Aorta (tissue), 5 donors: ENCODE results near the gene KANSL1L. TPM values are rescaled to one million over a fixed set of nuclear protein-coding genes. Genes with fewer than 3 reads are reported as not detected.

Experiments
- ATAC-seq: fragments of 200-7000 bp; cut with Tn5 transposase; one replicate; pipeline ENCODE4 v1.9.1; 2022; ENCODE audit warnings: moderate library complexity; ENCODE audit not compliant: low FRiP score
- DNase-seq, 2 donors: peaks; one replicate each; pipeline ENCODE4 v3.0.0-alpha.2; 2020
- H3K27ac ChIP-seq, 2 donors: one replicate each; pipeline ENCODE4 v1.5.1; 2013; ENCODE audit warnings: low read length in 2 of 2, mild to moderate bottlenecking in 2 of 2, moderate library complexity in 2 of 2, control low read depth in 1 of 2, inconsistent platforms in 1 of 2, low read depth in 1 of 2
- H3K27me3 ChIP-seq, 2 donors: one replicate each; pipeline ENCODE4 v1.6.1; 2013; ENCODE audit warnings: control low read depth in 1 of 2, low read length in 1 of 2, mild to moderate bottlenecking in 1 of 2, moderate library complexity in 1 of 2; ENCODE audit not compliant: insufficient read depth in 2 of 2, control insufficient read depth in 1 of 2
- H3K36me3 ChIP-seq, 2 donors: one replicate each; pipeline ENCODE4 v1.6.1; 2013; ENCODE audit warnings: control low read depth in 1 of 2, low read length in 1 of 2, mild to moderate bottlenecking in 1 of 2; ENCODE audit not compliant: insufficient read depth in 2 of 2, control insufficient read depth in 1 of 2
- H3K4me1 ChIP-seq, 2 donors: one replicate each; pipeline ENCODE4 v1.6.1; 2013; ENCODE audit warnings: low read length in 2 of 2, control low read depth in 1 of 2, mild to moderate bottlenecking in 1 of 2, moderate library complexity in 1 of 2; ENCODE audit not compliant: insufficient read depth in 2 of 2, control insufficient read depth in 1 of 2
- H3K4me3 ChIP-seq, 2 donors: one replicate each; pipeline ENCODE4 v1.5.1; 2013; ENCODE audit warnings: low read length in 2 of 2, control low read depth in 1 of 2, mild to moderate bottlenecking in 1 of 2
- H3K9me3 ChIP-seq: one replicate; pipeline ENCODE4 v1.6.1; 2013; ENCODE audit warnings: mild to moderate bottlenecking, low read length; ENCODE audit not compliant: control insufficient read depth
- WGBS, 2 donors: extraction: QIAGEN DNeasy Blood & Tissue Kit; methylation state at CpG; one replicate each; pipeline ENCODE4 v1.1.7; 2013; 5-methylcytosine and 5-hydroxymethylcytosine counted together
- intact Hi-C, 2 donors: fragments of 100-400 bp; cut with DNase I; formaldehyde crosslinking; loops; one replicate each; pipeline versions ENCODE4 v1.14.2 to v1.15.0; 2022
- polyA plus RNA-seq, 2 donors: library from polyadenylated mRNA; stranded (reverse); fragments of 200-250 nt; gene quantifications; one replicate each; pipeline ENCODE4 v1.2.3, GENCODE V29; 2013
- total RNA-seq, 2 donors: library from RNA; stranded (reverse); fragmentation: NEBNext Ultra II Directional; extraction: Animal tissue kit (Norgen Biotek cat#: 25700); gene quantifications; one replicate each; pipeline ENCODE4 v1.2.1, GENCODE V29; 2021
- donor health status: healthy with polysubstance abuse.
- donor health status: Bipolar disorder and iron deficiency.
- donor health status: DM: no; HTN: no; CAD: no.
- donor health status: DM: no; HTN: no; CAD: no.
- donor health status: DM: yes; HTN: yes; CAD: no.

The KANSL1L gene
- total and polyA plus RNA-seq, 4 donors: 8.1 to 44.1 (median 29.4) TPM

DNA sequence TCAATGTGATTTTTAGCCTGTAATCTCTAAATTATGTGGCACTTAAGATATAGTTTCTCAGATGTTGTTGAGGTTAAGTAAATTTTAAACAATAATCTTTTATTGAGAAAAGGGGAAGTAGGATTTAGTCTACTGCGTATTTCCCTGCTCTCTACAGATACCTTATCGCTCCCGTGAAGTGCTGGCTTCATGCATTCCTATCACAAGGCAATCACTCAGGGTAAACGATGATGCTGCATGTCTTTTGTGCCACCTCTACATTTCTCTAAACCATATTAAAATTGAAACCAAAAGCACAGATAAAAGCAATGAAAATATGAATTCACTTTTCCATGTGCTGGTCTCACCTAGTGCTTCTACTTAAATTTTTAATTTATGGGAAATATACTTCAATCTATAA lies 183.2 kb downstream of the KANSL1L start:
- Histone ChIP-seq H3K4me3 (no peak overlapping the region), H3K9me3 (no peaks in the 10 kb centered on the region), H3K27ac (no peak overlapping the region), H3K4me1 (no peaks in the 10 kb centered on the region), H3K36me3 (no peaks in the 10 kb centered on the region), H3K27me3 (no peaks in the 10 kb centered on the region)
- intact Hi-C loops: no loop called here
- no peak for ATAC-seq
- DNase-seq: no peak
- 75 to 84% methylated on average over 4 of the region's 4 CpGs for WGBS, 2 donors

DNA sequence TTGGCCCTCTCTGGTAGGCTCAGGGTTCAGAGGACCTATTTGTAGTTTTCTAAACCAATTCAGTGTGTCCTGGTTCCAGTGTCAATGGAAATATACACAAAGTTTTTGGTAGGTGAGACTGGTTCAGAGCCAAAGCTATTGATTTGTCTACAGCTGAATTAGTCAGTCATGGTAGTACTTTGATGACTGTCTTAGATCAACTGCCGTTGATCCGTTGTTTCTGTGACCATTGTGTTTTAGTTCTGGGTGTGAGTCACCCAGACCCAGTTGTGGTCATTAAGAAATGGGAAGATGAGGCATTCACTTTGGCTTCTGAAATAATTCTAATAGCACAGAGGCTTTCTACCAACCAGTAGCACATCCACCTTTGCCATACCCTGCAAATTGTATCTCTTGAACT lies 184.8 kb downstream of the KANSL1L start:
- Histone ChIP-seq H3K4me3 (no peak overlapping the region), H3K9me3 (no peaks in the 10 kb centered on the region), H3K36me3 (no peaks in the 10 kb centered on the region), H3K27me3 (no peaks in the 10 kb centered on the region), H3K4me1 (no peaks in the 10 kb centered on the region), H3K27ac (no peak overlapping the region)
- intact Hi-C loops: no loop called here
- ATAC-seq (no peak), DNase-seq (no peak)
- 88 to 96% methylated on average over 2 of the region's 2 CpGs for WGBS, 2 donors

DNA sequence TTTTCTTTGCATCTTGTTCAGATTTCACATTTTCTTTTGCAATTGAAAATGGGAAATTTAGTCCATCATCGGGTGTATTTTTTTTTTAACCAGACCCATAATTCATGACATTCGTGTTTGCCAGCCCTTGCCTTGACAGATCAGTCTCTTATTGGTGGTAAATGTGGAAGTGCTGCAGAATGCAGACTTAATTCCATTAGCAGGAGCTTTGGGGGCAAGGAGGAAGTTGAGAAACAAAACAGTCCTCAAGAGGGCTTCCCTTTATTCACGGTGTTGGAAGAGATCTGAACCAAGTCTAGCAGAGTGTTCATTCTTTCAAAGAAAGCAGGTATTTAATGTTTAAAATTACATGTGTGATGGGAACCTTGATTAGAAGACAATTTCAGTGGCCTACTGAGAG lies 185.3 kb downstream of the KANSL1L start:
- Histone ChIP-seq H3K4me3 (no peak overlapping the region), H3K9me3 (no peaks in the 10 kb centered on the region), H3K27me3 (no peaks in the 10 kb centered on the region), H3K4me1 (no peaks in the 10 kb centered on the region), H3K27ac (no peak overlapping the region), H3K36me3 (no peaks in the 10 kb centered on the region)
- ATAC-seq: no peak
- 40 to 54% methylated on average over 3 of the region's 3 CpGs for WGBS, 2 donors
- intact Hi-C loops: no loop called here
- DNase-seq: no peak

DNA sequence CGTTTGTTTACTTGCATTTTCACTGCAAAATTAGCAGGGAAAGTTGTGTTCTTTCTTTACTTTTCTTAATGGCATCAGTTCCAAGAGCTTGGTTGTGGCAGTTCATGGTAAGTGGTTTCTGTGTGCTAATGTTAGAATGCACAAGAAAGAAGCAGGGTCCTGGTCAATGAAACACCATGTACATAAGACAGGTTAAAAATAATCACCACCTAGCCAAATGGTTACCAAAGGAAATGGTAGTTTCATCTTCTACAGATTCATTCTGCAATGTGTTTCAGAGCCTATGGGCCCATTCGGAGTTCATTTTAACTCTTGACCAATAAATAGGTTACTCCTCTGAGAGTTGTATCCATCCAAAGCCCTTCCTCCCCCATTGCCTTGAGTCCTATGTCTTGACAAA lies 186.9 kb downstream of the KANSL1L start:
- Histone ChIP-seq H3K36me3 (no peaks in the 10 kb centered on the region), H3K27ac (no peak overlapping the region), H3K27me3 (no peaks in the 10 kb centered on the region), H3K4me3 (no peak overlapping the region), H3K4me1 (no peaks in the 10 kb centered on the region), H3K9me3 (no peaks in the 10 kb centered on the region)
- WGBS, 2 donors: 95 to 97% methylated on average over 2 of the region's 2 CpGs
- ATAC-seq (no peak), DNase-seq (no peak)
- intact Hi-C loops: no loop called here

DNA sequence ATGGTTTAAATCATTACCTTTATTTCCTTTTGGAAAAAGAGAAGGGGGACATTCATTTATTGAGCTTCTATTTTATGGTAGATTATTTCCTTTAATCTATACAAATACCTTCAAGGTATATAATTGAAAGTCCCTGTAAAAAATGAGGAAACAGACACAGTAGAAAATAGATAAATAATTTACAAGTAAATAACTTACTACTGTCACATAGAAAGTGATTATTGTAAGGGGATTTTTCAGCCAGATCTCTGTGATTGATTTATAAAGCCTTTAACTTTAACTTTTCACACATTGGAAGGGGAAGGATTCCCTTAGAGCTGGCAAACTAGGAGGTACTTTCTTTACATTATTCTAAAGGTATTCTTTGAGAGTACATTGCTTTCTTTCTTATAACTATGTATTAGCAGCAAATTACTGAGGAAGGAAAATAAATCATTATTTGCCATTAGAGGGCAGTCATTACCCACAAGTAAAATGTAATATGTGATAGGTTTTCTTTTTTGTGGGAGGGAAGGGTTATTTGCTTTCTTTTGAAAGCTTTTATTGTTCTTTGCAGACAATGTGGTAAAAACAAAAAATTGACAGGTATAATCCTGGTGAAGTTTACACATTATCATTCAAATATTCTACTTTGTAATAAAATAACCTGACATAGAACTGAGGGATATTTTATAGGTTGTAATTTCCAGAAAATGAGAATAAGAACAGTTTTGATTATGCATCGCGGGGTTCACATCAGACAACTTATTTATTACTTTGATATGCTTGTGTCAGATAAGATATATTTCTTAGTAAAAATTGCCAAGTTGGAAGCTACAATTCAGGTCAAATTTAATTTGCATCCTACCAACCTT lies 193.6 kb downstream of the KANSL1L start:
- 86 to 87% methylated on average over 2 of the region's 2 CpGs for WGBS, 2 donors
- DNase-seq: no peak
- Histone ChIP-seq H3K4me3 (no peak overlapping the region), H3K9me3 (no peaks in the 10 kb centered on the region), H3K4me1 (no peaks in the 10 kb centered on the region), H3K27ac (no peak overlapping the region), H3K36me3 (no peaks in the 10 kb centered on the region), H3K27me3 (no peaks in the 10 kb centered on the region)
- ATAC-seq: no peak
- intact Hi-C loops: loop anchor here (5.0 kb wide), 1 partner anchor 220 kb away; no protein-coding TSS in a partner anchor

DNA sequence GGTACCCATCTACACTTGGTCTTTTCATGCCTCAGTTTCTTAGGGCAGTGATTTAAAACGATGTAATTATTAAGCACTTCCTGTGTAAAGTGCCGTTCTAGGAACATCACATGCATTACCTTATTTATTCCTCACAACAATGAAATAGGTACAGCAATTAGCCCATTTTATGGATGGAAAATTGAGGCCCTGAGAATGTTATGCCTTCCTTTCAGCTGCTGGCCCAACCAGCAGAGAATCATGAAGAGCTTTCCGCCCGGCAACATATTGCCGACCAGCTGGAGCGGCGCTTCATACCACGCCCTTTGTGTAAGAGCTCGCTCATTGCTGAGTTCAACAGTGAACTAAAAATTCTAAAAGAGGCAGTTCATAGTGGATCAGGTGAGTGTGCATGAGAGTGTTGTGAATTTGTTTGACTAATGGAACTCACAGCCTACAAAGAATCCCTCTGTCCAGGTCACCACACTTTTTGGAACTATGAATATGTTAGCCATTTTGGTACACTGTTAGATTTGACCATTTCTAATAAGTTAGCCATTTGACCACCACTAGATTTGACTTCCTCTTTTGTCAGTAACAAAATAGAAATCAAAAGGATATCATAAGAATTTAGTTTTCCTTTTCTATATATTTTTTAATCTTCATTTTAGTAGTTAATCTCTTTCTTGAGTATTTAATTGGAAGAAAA lies 194.4 kb downstream of the KANSL1L start:
- ATAC-seq: no peak
- no peak for DNase-seq
- intact Hi-C loops: loop anchor here (5.0 kb wide), 1 partner anchor 220 kb away; no protein-coding TSS in a partner anchor
- Histone ChIP-seq H3K27me3 (no peaks in the 10 kb centered on the region), H3K9me3 (no peaks in the 10 kb centered on the region), H3K36me3 (no peaks in the 10 kb centered on the region), H3K4me3 (no peak overlapping the region), H3K4me1 (no peaks in the 10 kb centered on the region), H3K27ac (no peak overlapping the region)
- WGBS, 2 donors: 87 to 88% methylated on average over 9 of the region's 9 CpGs

DNA sequence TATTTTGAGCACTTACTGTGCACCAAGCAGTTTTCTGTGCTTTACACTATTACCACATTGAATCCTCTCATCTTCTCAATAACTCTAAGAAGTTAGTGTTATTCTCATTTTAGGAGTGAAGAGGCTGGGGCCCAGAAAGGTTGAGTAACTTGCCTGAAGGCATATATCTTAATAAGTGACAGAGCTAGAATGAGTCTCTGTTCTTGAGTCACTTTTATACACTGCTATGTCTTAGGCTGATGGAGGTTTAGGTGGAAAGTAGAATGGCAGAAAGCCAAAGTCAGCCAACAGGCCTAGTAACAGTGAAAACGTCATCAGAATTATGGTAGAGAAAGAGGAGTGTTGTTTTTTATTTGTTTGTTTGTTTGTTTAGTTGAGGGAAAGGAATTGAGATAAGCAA lies 196.6 kb downstream of the KANSL1L start:
- intact Hi-C loops: no loop called here
- no peak for DNase-seq
- no peak for ATAC-seq
- Histone ChIP-seq H3K4me3 (no peak overlapping the region), H3K4me1 (no peaks in the 10 kb centered on the region), H3K27ac (no peak overlapping the region), H3K9me3 (no peaks in the 10 kb centered on the region), H3K27me3 (no peaks in the 10 kb centered on the region), H3K36me3 (no peaks in the 10 kb centered on the region)
- 8 to 9% methylated on average over 1 of the region's 1 CpG for WGBS, 2 donors

DNA sequence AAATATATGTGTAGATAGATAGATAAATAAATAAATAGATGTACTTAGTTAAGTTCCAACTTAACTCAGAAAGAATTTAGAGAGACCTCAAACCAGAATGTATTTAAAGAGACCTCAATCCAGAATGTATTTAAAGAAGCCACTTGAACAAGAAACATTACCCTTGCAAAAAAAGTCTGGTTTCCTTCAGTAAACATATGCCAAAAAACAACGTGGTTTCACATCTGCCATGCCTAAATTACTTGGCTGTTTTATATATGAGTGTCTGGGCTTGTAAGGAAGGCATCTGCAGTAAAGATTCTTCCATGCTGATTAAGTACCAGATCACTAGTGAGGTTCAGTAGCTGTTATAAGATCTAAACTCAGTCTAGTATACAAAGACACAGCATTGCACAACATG lies 197.9 kb downstream of the KANSL1L start:
- WGBS, 2 donors: 15 to 16% methylated on average over 1 of the region's 1 CpG
- DNase-seq: no peak
- H3K27ac ChIP-seq: no peak overlapping the region
- H3K9me3 ChIP-seq: no peaks in the 10 kb centered on the region
- intact Hi-C loops: no loop called here
- no peaks in the 10 kb centered on the region for H3K4me1 ChIP-seq
- no peak for ATAC-seq
- H3K36me3 ChIP-seq: no peaks in the 10 kb centered on the region
- no peak overlapping the region for H3K4me3 ChIP-seq
- H3K27me3 ChIP-seq: no peaks in the 10 kb centered on the region
